PC-9 (cell line): ENCODE measurements around the gene AZU1.

Experiments used
- EZH2 ChIP-seq: fragments of 200-600 bp; sonication (generic); IDR thresholded peaks from 2 replicates; pipeline ENCODE4 v1.8.0; 2017; ENCODE audit warnings: antibody characterized with exemption, low read depth
- TF ChIP-seq, protein P1 (sequence below): fragments of 200-600 bp; sonication (generic); conservative IDR thresholded peaks from 2 replicates; pipeline ENCODE4 v1.6.1; 2017; ENCODE audit warnings: mixed run types, antibody characterized with exemption, mild to moderate bottlenecking, moderate library complexity

GRCh38 chr19:791567-792305, 35.9 kb upstream of the AZU1 start:
- TF ChIP-seq, protein P1, sequence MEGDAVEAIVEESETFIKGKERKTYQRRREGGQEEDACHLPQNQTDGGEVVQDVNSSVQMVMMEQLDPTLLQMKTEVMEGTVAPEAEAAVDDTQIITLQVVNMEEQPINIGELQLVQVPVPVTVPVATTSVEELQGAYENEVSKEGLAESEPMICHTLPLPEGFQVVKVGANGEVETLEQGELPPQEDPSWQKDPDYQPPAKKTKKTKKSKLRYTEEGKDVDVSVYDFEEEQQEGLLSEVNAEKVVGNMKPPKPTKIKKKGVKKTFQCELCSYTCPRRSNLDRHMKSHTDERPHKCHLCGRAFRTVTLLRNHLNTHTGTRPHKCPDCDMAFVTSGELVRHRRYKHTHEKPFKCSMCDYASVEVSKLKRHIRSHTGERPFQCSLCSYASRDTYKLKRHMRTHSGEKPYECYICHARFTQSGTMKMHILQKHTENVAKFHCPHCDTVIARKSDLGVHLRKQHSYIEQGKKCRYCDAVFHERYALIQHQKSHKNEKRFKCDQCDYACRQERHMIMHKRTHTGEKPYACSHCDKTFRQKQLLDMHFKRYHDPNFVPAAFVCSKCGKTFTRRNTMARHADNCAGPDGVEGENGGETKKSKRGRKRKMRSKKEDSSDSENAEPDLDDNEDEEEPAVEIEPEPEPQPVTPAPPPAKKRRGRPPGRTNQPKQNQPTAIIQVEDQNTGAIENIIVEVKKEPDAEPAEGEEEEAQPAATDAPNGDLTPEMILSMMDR, result no peak
- no peak for TF ChIP-seq EZH2
